GM10266 (cell line): ENCODE data around the gene ACTR5.
A peak's percentile ranks its signal among the peaks of the same experiment; 100 is the strongest.

ENCODE experiments used
- DNase-seq: peaks from one replicate; pipeline ENCODE4 v3.0.0; 2012; ENCODE audit errors: extremely low spot score
- TF ChIP-seq, protein P1 (sequence below): IDR thresholded peaks from 2 replicates; pipeline ENCODE4 v1.5.1; 2012; ENCODE audit warnings: mild to moderate bottlenecking, low read depth; ENCODE audit not compliant: control insufficient read depth, insufficient read depth; ENCODE audit errors: missing control alignments

ACTR5 gene

DNA sequence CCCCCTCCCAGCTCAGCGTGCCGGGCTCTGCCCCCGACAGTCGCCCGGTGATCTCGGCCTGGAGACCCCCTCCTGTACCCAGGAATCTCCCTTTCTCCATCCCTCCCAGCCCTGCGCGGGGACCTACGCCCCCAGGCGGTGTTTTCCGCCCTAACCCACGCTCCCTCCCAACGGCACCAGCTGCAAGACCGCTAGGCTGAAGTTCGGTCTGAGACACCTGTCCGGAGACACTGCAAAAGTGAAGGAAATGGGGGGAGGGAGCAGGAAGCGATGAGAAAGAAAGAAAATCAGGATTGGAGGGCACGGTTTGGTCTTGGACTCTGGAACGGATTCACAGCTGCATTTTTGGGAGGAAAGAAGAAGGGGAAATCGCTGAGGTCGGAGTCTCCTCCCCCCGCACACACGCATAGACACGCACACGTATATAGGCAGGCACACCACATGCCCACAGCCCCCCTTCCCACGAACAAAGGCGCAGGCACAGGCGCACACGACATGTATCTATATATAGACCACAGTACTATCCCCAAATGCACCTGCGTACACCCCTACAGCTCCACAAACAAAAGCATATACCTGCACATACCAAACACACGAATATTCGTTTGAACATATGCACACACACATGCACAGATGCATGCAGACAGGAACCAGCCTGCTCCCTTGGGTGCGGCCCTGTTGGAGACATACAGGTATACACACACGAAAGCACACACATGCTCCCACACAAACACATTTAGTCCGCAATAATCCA lies 22.9 kb upstream of the ACTR5 start:
- peak; percentile 35 for DNase-seq
- TF ChIP-seq, protein P1, sequence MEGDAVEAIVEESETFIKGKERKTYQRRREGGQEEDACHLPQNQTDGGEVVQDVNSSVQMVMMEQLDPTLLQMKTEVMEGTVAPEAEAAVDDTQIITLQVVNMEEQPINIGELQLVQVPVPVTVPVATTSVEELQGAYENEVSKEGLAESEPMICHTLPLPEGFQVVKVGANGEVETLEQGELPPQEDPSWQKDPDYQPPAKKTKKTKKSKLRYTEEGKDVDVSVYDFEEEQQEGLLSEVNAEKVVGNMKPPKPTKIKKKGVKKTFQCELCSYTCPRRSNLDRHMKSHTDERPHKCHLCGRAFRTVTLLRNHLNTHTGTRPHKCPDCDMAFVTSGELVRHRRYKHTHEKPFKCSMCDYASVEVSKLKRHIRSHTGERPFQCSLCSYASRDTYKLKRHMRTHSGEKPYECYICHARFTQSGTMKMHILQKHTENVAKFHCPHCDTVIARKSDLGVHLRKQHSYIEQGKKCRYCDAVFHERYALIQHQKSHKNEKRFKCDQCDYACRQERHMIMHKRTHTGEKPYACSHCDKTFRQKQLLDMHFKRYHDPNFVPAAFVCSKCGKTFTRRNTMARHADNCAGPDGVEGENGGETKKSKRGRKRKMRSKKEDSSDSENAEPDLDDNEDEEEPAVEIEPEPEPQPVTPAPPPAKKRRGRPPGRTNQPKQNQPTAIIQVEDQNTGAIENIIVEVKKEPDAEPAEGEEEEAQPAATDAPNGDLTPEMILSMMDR = no peak

DNA sequence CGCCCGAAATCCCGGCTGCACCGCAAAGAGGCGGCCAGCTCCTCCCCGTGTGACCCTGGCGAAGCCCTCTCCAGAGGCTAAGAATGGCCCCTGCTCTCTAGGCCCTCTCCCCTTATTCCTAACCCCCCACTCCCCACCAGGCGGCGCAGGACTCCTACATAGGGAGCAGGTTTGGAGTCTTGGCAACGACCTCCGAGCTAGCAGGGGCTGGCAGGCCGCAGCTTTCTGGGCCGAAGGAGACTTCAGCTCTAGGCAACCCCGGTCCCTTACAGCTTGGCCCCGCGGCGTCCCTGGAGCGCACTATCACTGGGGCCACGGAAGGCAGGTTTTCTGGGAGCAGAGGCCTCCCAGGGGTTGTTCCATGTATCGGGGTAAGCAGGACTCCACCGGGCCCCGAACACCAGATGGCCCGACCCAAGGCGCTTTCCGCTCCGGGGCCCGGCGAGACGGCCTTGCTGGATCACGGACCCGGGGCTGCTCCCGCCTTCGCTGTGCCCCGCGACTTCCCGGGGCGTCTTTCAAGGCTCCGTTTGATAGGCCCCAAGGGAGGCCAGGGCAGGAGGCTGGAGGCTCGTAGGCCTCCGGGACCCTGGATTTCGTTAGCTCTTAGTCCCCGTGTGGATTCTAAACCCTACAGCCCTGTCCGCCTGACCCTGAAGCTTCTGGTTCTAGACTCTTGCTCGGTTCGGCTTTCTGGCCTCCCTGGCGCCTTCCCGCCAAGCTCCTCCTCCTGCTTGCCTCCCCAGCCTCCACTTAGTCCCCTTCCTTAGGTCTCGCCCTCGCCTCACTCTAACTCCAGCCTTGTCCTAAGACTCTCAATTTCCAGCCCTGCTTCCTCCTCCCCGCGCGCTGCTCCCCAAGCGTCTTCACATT lies 22.1 kb upstream of the ACTR5 start:
- peak; percentile 80 for DNase-seq
- TF ChIP-seq, protein P1 = peak; percentile 53

DNA sequence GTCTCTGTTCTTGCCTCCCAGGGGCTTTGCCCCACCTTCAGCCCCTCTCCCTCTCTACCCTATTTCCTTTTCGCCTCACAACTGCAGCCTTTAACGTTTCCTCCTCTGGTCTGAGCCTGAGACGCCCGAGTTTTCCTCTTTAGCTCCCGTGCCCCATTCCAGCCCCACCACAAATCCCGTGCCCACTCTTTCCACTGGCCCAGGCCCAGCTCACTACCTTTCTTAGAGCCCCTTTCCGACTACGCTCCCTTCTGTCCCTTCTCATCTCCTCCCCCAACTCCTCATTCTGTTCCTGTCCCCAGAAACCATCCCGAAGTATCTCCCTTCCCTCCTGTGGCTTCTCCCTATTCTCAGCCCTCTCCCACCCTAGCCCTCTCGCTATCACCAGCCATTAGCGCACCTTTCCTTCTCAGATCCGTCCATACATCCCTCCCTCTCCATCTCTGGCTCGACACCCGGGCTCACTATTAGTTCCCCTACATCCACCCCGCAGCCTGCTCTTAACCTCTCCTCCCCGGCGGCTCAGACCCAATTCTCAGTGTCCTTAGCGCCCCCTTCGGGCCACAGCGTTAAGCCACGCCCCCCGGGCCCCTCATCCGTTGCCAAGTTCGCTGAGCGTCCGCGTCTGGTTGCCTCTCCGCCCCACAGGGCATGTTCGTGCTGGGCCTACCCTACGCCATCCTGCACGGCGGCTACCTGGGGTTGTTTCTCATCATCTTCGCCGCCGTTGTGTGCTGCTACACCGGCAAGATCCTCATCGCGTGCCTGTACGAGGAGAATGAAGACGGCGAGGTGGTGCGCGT lies 21.3 kb upstream of the ACTR5 start:
- TF ChIP-seq, protein P1 = peak; percentile 50
- peak; percentile 82 for DNase-seq

DNA sequence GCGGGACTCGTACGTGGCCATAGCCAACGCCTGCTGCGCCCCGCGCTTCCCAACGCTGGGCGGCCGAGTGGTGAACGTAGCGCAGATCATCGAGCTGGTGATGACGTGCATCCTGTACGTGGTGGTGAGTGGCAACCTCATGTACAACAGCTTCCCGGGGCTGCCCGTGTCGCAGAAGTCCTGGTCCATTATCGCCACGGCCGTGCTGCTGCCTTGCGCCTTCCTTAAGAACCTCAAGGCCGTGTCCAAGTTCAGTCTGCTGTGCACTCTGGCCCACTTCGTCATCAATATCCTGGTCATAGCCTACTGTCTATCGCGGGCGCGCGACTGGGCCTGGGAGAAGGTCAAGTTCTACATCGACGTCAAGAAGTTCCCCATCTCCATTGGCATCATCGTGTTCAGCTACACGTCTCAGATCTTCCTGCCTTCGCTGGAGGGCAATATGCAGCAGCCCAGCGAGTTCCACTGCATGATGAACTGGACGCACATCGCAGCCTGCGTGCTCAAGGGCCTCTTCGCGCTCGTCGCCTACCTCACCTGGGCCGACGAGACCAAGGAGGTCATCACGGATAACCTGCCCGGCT lies 20.6 kb upstream of the ACTR5 start:
- TF ChIP-seq, protein P1 = no peak
- no peak for DNase-seq

DNA sequence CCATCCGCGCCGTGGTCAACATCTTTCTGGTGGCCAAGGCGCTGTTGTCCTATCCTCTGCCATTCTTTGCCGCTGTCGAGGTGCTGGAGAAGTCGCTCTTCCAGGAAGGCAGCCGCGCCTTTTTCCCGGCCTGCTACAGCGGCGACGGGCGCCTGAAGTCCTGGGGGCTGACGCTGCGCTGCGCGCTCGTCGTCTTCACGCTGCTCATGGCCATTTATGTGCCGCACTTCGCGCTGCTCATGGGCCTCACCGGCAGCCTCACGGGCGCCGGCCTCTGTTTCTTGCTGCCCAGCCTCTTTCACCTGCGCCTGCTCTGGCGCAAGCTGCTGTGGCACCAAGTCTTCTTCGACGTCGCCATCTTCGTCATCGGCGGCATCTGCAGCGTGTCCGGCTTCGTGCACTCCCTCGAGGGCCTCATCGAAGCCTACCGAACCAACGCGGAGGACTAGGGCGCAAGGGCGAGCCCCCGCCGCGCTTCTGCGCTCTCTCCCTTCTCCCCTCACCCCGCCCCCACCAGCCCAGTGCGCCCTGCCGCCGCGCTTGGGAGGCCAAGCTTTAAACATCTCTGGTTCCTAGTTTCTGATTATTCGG lies 20.0 kb upstream of the ACTR5 start:
- DNase-seq = no peak
- TF ChIP-seq, protein P1 = no peak

DNA sequence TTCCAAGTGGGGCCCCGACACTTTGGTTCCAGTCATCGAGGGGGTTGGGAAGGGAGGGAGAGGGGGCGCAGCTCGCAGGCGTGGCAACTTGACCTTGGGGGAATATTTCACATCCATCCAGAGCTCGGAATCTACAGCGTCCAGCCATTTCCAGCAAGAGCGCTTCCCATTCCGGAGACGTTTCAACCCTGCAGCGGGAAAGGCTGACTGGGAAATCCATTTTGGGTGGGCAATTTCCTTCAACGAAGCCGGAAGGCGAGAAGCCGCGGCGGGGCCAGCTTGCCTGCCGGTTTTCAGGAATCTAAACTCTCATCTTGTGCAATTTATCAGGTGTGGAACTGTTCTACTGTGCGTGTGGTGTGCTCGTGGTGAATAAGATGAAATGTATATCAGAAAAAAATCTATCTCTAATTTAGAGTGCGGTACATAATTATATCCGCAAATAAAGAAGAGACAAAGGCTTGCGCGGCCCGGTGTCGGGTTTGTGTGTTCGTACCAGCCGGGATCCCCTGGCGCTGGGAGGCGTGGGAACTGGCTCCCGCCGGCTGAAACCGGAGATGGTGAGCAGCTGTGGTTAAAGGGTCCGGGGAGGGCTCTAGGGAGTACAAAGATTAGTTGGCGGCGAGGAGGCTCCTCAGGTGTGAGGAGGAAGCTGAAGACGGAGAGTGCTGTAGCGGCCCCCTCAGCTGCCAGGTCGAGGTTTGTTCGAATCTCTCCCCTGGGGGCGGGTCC lies 19.2 kb upstream of the ACTR5 start:
- TF ChIP-seq, protein P1 = no peak
- no peak for DNase-seq
